IMR-90 (cell line): ENCODE data around the gene TAF11. TPM values are rescaled to one million over a fixed set of nuclear protein-coding genes. Genes with fewer than 3 reads are reported as not detected.

Experiments
- ATAC-seq: fragments of 200-7000 bp; cut with Tn5 transposase; 2 replicates; pipeline ENCODE4 v1.9.1; 2020; ENCODE audit warnings: low read depth, mild to moderate bottlenecking, moderate library complexity
- BruUV-seq: library from RNA; stranded (reverse); fragments of 400-500 nt; replicated peaks from 2 replicates; lab custom pipeline; 2021; lab: Mats Ljungman, UMichigan
- CTCF ChIA-PET: fragments of 300-600 bp; formaldehyde crosslinking; extraction: SDS; loops from one replicate; lab custom pipeline; 2021; ENCODE audit warnings: antibody characterized with exemption; lab: Yijun Ruan, JAX
- POLR2A ChIA-PET: fragments of 300-600 bp; sonication (Branson Sonifier 250); formaldehyde crosslinking; loops from one replicate; lab custom pipeline; 2022; ENCODE audit warnings: antibody characterized with exemption; ENCODE audit not compliant: unreplicated experiment; lab: Charles Lee
- DNase-seq: peaks from one replicate; pipeline ENCODE4 v3.0.0; 2013
- H2AFZ ChIP-seq: replicated peaks from 2 replicates; pipeline ENCODE3; 2013; ENCODE audit warnings: low read length, mild to moderate bottlenecking; ENCODE audit not compliant: poor library complexity
- H2AK5ac ChIP-seq: 2 replicates; pipeline ENCODE4 v1.6.1; 2013; ENCODE audit warnings: low read depth, low read length, inconsistent platforms
- H2AK9ac ChIP-seq: replicated peaks from 2 replicates; pipeline ENCODE3; 2013; ENCODE audit warnings: mild to moderate bottlenecking, low read depth, low read length, moderate library complexity; ENCODE audit not compliant: poor library complexity
- H2BK120ac ChIP-seq: 2 replicates; pipeline ENCODE4 v1.6.1; 2013; ENCODE audit warnings: low read depth, low read length, inconsistent platforms
- H2BK15ac ChIP-seq: 3 replicates; pipeline ENCODE4 v1.6.1; 2013; ENCODE audit warnings: low read depth, low read length, inconsistent platforms
- H2BK20ac ChIP-seq: 2 replicates; pipeline ENCODE4 v1.6.1; 2013; ENCODE audit warnings: low read depth, mild to moderate bottlenecking, inconsistent platforms, low read length, moderate library complexity
- H2BK5ac ChIP-seq: 2 replicates; pipeline ENCODE4 v1.6.1; 2013; ENCODE audit warnings: mild to moderate bottlenecking, low read depth, low read length, inconsistent platforms; ENCODE audit not compliant: poor library complexity, severe bottlenecking
- H3K14ac ChIP-seq: replicated peaks from 2 replicates; pipeline ENCODE4 v1.6.1; 2013; ENCODE audit warnings: low read depth, low read length, inconsistent platforms
- H3K18ac ChIP-seq: 2 replicates; pipeline ENCODE4 v1.6.1; 2013; ENCODE audit warnings: low read depth, low read length, control low read depth
- H3K23ac ChIP-seq: 2 replicates; pipeline ENCODE4 v1.6.1; 2013; ENCODE audit warnings: low read depth, low read length, inconsistent platforms
- H3K27ac ChIP-seq: 2 replicates; pipeline ENCODE4 v1.5.1; 2013; ENCODE audit warnings: mild to moderate bottlenecking, control low read depth, low read length; ENCODE audit not compliant: insufficient read depth
- H3K27me3 ChIP-seq: 2 replicates; pipeline ENCODE4 v1.6.1; 2013; ENCODE audit warnings: low read length; ENCODE audit not compliant: control insufficient read depth, insufficient read depth
- H3K36me3 ChIP-seq: 2 replicates; pipeline ENCODE4 v1.6.1; 2013; ENCODE audit warnings: low read length, mixed read lengths; ENCODE audit not compliant: control insufficient read depth, insufficient read depth
- H3K4ac ChIP-seq: 2 replicates; pipeline ENCODE4 v1.6.1; 2013; ENCODE audit warnings: low read depth, low read length, inconsistent platforms
- H3K4me1 ChIP-seq: 2 replicates; pipeline ENCODE4 v1.6.1; 2013; ENCODE audit warnings: low read length, mixed read lengths; ENCODE audit not compliant: control insufficient read depth, insufficient read depth
- H3K4me2 ChIP-seq: 2 replicates; pipeline ENCODE4 v1.6.1; 2013; ENCODE audit warnings: low read depth, mild to moderate bottlenecking, control low read depth, low read length, moderate library complexity
- H3K4me3 ChIP-seq: 2 replicates; pipeline ENCODE4 v1.5.1; 2013; ENCODE audit warnings: low read depth, mild to moderate bottlenecking, control low read depth, low read length, moderate library complexity; ENCODE audit not compliant: insufficient read depth
- H3K56ac ChIP-seq: 2 replicates; pipeline ENCODE4 v1.6.1; 2013; ENCODE audit warnings: low read length, inconsistent platforms; ENCODE audit not compliant: insufficient read depth; ENCODE audit errors: extremely low read depth
- H3K79me1 ChIP-seq, 2 experiments: 2 replicates each; pipeline ENCODE4 v1.6.1; 2013; ENCODE audit warnings: low read length in 2 of 2, inconsistent platforms in 1 of 2, low read depth in 1 of 2
- H3K9ac ChIP-seq: 2 replicates; pipeline ENCODE4 v1.6.1; 2013; ENCODE audit warnings: low read depth, low read length, control low read depth
- H3K9me1 ChIP-seq: 2 replicates; pipeline ENCODE4 v1.6.1; 2013; ENCODE audit warnings: low read length, inconsistent platforms; ENCODE audit not compliant: insufficient read depth
- H3K9me3 ChIP-seq: 2 replicates; pipeline ENCODE4 v1.6.1; 2013; ENCODE audit warnings: low read length; ENCODE audit not compliant: control insufficient read depth, insufficient read depth
- H4K20me1 ChIP-seq: 2 replicates; pipeline ENCODE4 v1.6.1; 2013; ENCODE audit warnings: low read length, inconsistent platforms; ENCODE audit not compliant: insufficient read depth
- H4K5ac ChIP-seq: 2 replicates; pipeline ENCODE4 v1.6.1; 2013; ENCODE audit warnings: mild to moderate bottlenecking, low read depth, low read length, control low read depth
- H4K8ac ChIP-seq, 2 experiments: 2 replicates each; pipeline ENCODE4 v1.6.1; 2013; ENCODE audit warnings: low read depth in 2 of 2, low read length in 2 of 2, control low read depth in 1 of 2, inconsistent platforms in 1 of 2
- H4K91ac ChIP-seq: 2 replicates; pipeline ENCODE4 v1.6.1; 2013; ENCODE audit warnings: low read depth, low read length, inconsistent platforms; ENCODE audit not compliant: insufficient read depth
- BHLHE40 ChIP-seq: fragments of 150-350 bp; IDR thresholded peaks from 2 replicates; pipeline ENCODE4 v1.6.1; 2016; ENCODE audit warnings: mild to moderate bottlenecking, low read depth, low read length
- CEBPB ChIP-seq: IDR thresholded peaks from 2 replicates; pipeline ENCODE4 v1.6.1; 2012; ENCODE audit warnings: low read depth, low read length, improper control_type of control experiment
- CHD1 ChIP-seq: IDR thresholded peaks from 2 replicates; pipeline ENCODE4 v1.6.1; 2012; ENCODE audit warnings: low read depth, low read length, improper control_type of control experiment
- CTCF ChIP-seq: conservative IDR thresholded peaks from 2 replicates; pipeline ENCODE4 v1.5.1; 2012; ENCODE audit warnings: mild to moderate bottlenecking, low read depth, low read length, improper control_type of control experiment
- ELK1 ChIP-seq: fragments of 150-350 bp; IDR thresholded peaks from 2 replicates; pipeline ENCODE4 v1.6.1; 2016; ENCODE audit warnings: low read depth, mild to moderate bottlenecking, low read length, moderate library complexity, borderline replicate concordance
- FOS ChIP-seq: fragments of 150-350 bp; IDR thresholded peaks from 2 replicates; pipeline ENCODE4 v1.6.1; 2016; ENCODE audit warnings: low read depth, low read length
- MAFK ChIP-seq: IDR thresholded peaks from 2 replicates; pipeline ENCODE4 v1.6.1; 2012; ENCODE audit warnings: low read depth, low read length, improper control_type of control experiment
- MAZ ChIP-seq: IDR thresholded peaks from 2 replicates; pipeline ENCODE4 v1.6.1; 2012; ENCODE audit warnings: low read depth, mild to moderate bottlenecking, low read length, improper control_type of control experiment, moderate library complexity, borderline replicate concordance
- MXI1 ChIP-seq: IDR thresholded peaks from 2 replicates; pipeline ENCODE4 v1.6.1; 2012; ENCODE audit warnings: low read depth, mild to moderate bottlenecking, low read length, moderate library complexity, borderline replicate concordance
- NFE2L2 ChIP-seq: fragments of 150-350 bp; IDR thresholded peaks from 2 replicates; pipeline ENCODE4 v1.6.1; 2016; ENCODE audit warnings: low read depth, mild to moderate bottlenecking, low read length
- POLR2A ChIP-seq: IDR thresholded peaks from 2 replicates; pipeline ENCODE4 v1.6.1; 2012; ENCODE audit warnings: mild to moderate bottlenecking, low read depth, low read length
- RAD21 ChIP-seq: IDR thresholded peaks from 2 replicates; pipeline ENCODE4 v1.6.1; 2012; ENCODE audit warnings: low read length, improper control_type of control experiment
- RCOR1 ChIP-seq: IDR thresholded peaks from 2 replicates; pipeline ENCODE4 v1.6.1; 2012; ENCODE audit warnings: mild to moderate bottlenecking, low read length, improper control_type of control experiment; ENCODE audit not compliant: insufficient replicate concordance
- RFX5 ChIP-seq: IDR thresholded peaks from 2 replicates; pipeline ENCODE4 v1.8.0; 2012; ENCODE audit warnings: low read depth, mild to moderate bottlenecking, low read length, moderate library complexity
- USF2 ChIP-seq: fragments of 150-350 bp; IDR thresholded peaks from 2 replicates; pipeline ENCODE4 v1.6.1; 2017; ENCODE audit warnings: mild to moderate bottlenecking, antibody characterized with exemption, low read length, low read depth
- WGBS, 2 experiments: methylation state at CpG; one replicate each; pipeline versions ENCODE4 v1.1.5 to v1.1.7; 2013; ENCODE audit warnings: missing lambda C conversion rate in 2 of 2; ENCODE audit not compliant: insufficient read length in 1 of 2; ENCODE audit errors: extremely low coverage in 2 of 2; 5-methylcytosine and 5-hydroxymethylcytosine counted together
- dilution Hi-C: fragments of 300-500 bp; cut with HindIII; formaldehyde crosslinking; loops from one replicate; pipeline ENCODE4 v1.14.3; 2018; ENCODE audit warnings: low sequenced_read_pairs; ENCODE audit not compliant: unreplicated experiment
- in situ Hi-C: fragments of 300-500 bp; cut with MboI; formaldehyde crosslinking; loops from 3 replicates; pipeline ENCODE4 v1.14.3; 2019; ENCODE audit warnings: low sequenced_read_pairs, inconsistent platforms, mixed read lengths
- intact Hi-C: fragments of 100-400 bp; cut with micrococcal nuclease; formaldehyde crosslinking; loops from 2 replicates; pipeline ENCODE4 v1.10.0; 2022
- polyA plus RNA-seq, 3 experiments: library from polyadenylated mRNA; depleted of rRNA; stranded (reverse); fragments of >200 nt; gene quantifications; 2 replicates each; pipeline ENCODE4 v1.2.3, GENCODE V29; 2012; ENCODE audit warnings: low replicate concordance in 1 of 3
- total RNA-seq: library from RNA; depleted of rRNA; stranded (reverse); fragments of >200 nt; gene quantifications from 2 replicates; pipeline ENCODE4 v1.2.3, GENCODE V29; 2012

Gene TAF11
- total and polyA plus RNA-seq, 2 of the 4 experiments (the other 2 are of a cell fraction), result 12.7 to 23.3 TPM

- dilution Hi-C loops, result no loop called here
- no TSS peak for BruUV-seq
Measured at GRCh38 chr6:34930221-34930620, 42.4 kb upstream of the TAF11 start.

More at GRCh38 chr6:34930221-34930620, 42.4 kb upstream of the TAF11 start:
- Histone ChIP-seq H3K4ac (no peak overlapping the region), H2AFZ (no peak overlapping the region), H3K56ac (no peak overlapping the region), H3K23ac (no peak overlapping the region), H4K8ac (no peak overlapping the region), H4K91ac (no peak overlapping the region), H4K5ac (no peak overlapping the region), H3K4me1 (no peaks in the 10 kb centered on the region; the same call in 1 of the 2 replicates), H3K27ac (no peak overlapping the region), H4K20me1 (peaks cover 24% of the 10 kb centered on the region; the same call in 1 of the 2 replicates), H2BK20ac (no peak overlapping the region), H3K9me3 (no peaks in the 10 kb centered on the region), H3K27me3 (no peaks in the 10 kb centered on the region), H3K4me3 (no peak overlapping the region), H2BK5ac (no peak overlapping the region), H3K79me1 (peaks cover 12 to 15% of the 10 kb centered on the region in 2 experiments; a peak in 3 of 4 replicates), H3K4me2 (no peak overlapping the region), H3K36me3 (no peaks in the 10 kb centered on the region), H2BK120ac (no peak overlapping the region), H3K9me1 (peaks cover 14% of the 10 kb centered on the region; the same call in 1 of the 2 replicates), H3K18ac (no peak overlapping the region), H2AK9ac (no peak overlapping the region), H3K9ac (no peak overlapping the region), H3K14ac (no peak overlapping the region), H2BK15ac (no peak overlapping the region), H2AK5ac (no peak overlapping the region)
- WGBS, 2 experiments, result 100% methylated on average over 1 of the region's 3 CpGs; no CpG with 5 or more reads in 1 of the 2 experiments
- DNase-seq, result no peak
- ChIA-PET POLR2A (no interaction called here), CTCF (no interaction called here)
- in situ Hi-C loops (no loop called here), intact Hi-C loops (no loop called here)
- no peak for ATAC-seq
- TF ChIP-seq RFX5, result no peak
- TF ChIP-seq BHLHE40, result no peak
- TF ChIP-seq MAZ, result no peak
- TF ChIP-seq MXI1, result no peak
- TF ChIP-seq RCOR1, result no peak
- TF ChIP-seq POLR2A, result no peak
- TF ChIP-seq RAD21, result no peak
- no peak for TF ChIP-seq NFE2L2
- TF ChIP-seq USF2, result no peak
- no peak for TF ChIP-seq CHD1
- TF ChIP-seq FOS, result no peak
- no peak for TF ChIP-seq MAFK
- TF ChIP-seq CTCF, result no peak
- no peak for TF ChIP-seq CEBPB
- TF ChIP-seq ELK1, result no peak
